Fibroblast of skin of right quadriceps (primary cell): ENCODE results near the gene HMOX2.
A peak's percentile ranks its signal among the peaks of the same experiment; 100 is the strongest.

Source experiments
- DNase-seq: peaks from one replicate; pipeline ENCODE4 v3.0.0-alpha.2; 2013

The HMOX2 gene

GRCh38 chr16:4465977-4466779 is 10.0 kb upstream of the HMOX2 start:
- no peak for DNase-seq

GRCh38 chr16:4467916-4468315 is 8.3 kb upstream of the HMOX2 start:
- DNase-seq = no peak

GRCh38 chr16:4468972-4469371 is 7.2 kb upstream of the HMOX2 start:
- no peak for DNase-seq

- no peak for DNase-seq
Measured at GRCh38 chr16:4471869-4472268, 4.3 kb upstream of the HMOX2 start.

- DNase-seq = no peak
Measured at GRCh38 chr16:4472880-4473279, 3.3 kb upstream of the HMOX2 start.

GRCh38 chr16:4474192-4474961 is 1.8 kb upstream of the HMOX2 start, which contains the start of gene NMRAL1:
Gene NMRAL1 (minus strand): TSS chr16:4474625. CDS start chr16:4474132, 493 bp downstream.
- DNase-seq = peak; percentile 93

- peak; percentile 39 for DNase-seq
Measured at GRCh38 chr16:4477966-4478365, 1.8 kb downstream of the HMOX2 start.

DNA sequence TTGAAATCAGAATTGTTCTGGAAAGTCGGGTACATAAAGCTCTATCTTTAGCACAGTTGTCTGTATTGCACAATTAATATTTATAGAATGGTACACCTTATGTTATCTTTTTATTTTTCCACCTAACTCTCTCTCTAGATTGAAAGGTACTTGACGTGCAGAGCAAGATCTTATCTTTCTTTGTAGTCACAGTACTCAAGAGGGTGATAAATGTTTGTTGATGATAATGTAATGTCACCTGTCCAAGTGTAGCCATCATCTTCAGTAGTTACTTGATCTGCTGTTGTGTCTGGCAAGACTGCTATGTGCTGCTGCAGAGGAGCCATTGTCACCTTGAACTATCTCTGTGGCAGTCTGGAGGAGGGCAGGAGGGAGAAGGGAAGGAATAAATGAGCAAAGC is 5.3 kb downstream of the HMOX2 start:
- no peak for DNase-seq

DNA sequence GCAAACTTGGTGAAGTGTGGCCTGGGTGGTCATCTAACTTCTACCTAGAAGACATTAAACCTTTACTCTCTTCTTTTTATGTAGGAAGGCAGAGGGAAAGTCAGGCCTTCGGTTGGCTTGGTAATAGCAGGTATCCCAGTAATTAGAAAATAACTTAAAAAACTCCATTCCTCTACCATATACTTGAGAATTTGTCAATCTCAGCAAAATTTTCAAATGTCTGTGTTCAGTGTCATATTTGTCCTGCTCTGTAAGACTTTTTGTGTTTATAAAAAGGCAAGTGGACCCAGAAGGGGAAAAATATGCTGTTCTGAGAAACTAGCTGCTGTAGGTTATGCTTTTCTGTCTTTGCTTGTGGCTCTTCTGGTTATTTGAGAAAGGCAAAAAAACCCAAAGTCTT is 5.8 kb downstream of the HMOX2 start:
- no peak for DNase-seq

DNA sequence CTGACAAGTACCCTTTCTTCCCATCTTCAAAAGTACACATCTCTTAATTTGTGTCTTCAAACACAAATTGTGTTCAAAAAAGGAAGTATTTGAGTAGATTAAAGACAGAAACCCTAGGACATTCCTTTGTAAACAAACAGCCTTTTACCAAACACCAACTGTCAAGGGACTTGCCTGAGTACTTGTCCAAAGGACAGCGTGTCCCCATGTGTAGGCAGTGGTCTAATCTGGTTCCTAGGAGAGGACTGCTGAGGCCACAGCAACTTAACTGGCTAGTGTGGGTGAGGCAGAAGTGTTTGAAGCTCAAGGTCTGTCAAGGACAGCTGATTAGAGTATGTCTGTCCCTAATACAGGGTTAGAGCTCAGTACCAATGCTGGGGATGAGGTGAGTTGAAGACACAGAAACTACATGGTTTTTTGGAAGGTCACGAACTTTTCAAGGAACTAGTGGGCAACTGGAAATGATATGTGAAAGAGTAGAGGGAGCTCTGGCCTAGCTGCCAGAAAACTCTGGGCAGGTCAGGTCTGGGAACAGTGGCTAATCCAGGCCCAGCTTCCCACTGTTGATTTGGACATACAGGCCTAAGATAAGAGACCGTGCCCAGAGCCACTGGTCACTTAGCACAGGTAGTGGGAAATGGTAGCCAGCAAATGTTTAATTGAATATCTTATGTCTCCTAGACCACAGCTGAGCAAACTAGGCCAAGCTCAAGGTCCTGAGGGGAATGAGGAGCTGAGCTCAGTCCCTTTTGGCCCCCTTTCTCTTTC is 10.1 kb downstream of the HMOX2 start:
- no peak for DNase-seq

GRCh38 chr16:4487955-4488498 is 11.8 kb downstream of the HMOX2 start:
- peak; percentile 68 for DNase-seq

DNA sequence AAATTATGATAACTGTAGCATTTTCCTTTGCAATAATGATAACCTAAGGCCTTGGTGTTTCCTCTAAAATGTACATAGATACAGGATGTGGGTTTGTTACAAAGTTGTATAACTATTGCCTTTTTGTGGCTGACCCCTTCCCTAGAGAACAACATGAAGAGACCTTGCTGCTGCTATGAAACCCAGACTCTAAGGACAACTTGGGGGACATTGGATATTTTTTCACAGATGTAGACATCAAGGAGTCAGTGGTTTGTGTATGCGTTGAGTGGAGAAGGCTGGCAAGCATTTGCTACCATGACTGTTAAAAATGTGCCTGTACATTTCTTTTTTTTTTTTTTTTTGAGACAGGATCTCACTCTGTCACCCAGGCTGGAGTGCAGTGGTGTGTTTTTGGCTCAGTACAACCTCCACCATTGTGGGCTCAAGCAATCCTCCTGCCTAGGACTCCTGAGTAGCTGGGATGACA is 12.3 kb downstream of the HMOX2 start:
- no peak for DNase-seq

DNA sequence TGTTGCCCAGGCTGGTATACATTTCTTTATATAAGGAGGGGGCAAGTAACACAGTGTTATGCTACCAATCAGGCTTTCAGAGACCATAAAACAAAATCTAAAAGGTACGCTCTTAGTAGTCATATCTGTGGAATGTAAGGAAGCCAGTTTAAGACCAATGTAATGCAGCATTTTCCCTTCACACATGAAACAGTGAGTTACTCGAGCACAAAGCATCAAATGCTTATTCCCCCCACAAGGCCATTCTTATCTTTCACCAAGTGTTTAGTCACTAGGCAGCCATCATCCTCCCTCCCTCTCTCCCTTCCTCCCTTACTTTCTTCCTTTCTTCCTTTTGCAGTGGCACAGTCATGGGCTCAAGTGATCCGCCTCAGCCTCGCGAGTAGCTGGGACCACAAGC is 12.8 kb downstream of the HMOX2 start:
- peak; percentile 88 for DNase-seq

- no peak for DNase-seq
Measured at GRCh38 chr16:4491898-4492297, 15.7 kb downstream of the HMOX2 start.

GRCh38 chr16:4494746-4495490 is 18.7 kb downstream of the HMOX2 start:
- peak; percentile 83 for DNase-seq

DNA sequence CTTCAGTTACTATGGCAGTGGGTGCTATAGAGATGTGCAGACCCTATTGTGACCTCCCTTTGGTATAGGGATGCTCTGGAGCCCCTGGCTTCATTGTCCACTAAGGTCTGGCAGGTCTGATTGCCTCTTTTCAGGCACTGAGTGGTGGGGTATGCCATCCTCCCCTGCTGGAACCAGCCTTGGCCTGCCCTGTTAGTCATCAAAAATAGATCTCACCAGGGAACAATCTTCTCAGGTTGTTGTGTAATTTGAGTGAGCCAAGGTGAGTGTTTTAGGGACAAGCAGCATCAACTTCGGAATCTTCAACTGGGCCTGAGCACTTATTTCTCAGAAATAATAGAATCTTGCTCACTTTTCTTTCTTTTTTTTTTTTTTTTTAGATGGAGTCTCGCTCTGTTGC is 19.6 kb downstream of the HMOX2 start:
- no peak for DNase-seq

DNA sequence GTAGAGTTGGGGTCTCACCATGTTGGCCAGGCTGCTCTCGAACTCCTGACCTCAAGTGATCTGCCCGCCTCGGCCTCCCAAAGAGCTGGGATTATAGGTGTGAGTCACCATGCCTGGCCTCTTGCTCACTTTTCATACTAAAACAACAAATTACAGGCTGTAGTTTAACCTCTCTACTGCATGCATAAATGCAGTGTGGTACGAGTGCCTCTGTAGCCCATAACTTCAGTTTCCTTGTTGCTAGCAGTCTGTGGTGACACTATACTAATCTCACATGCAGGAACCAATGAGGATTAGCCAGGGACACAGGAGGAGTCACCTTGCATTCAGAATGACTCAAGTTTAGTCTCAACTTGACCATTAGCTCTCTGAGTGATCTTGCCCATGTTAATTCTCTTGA is 20.1 kb downstream of the HMOX2 start:
- DNase-seq = peak; percentile 60

GRCh38 chr16:4498546-4499195 is 22.5 kb downstream of the HMOX2 start:
- DNase-seq = no peak

DNA sequence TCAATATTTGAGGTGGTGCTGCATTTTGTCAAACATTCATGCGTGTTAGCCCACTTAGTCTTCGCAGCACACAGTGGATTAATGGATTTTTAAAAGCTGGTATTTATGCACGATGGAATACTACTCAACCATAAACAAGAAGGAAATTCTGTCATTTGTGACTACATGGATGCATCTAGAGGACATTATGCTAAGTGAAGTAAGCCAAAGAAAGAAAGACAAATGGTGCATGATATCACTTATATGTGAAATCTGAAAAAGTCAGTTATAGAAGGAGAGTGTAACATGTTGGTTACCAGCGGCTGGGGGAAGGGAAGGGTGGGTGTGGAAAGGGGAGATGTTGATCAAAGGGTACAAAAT is 23.0 kb downstream of the HMOX2 start:
- no peak for DNase-seq

GRCh38 chr16:4500272-4500671 is 24.1 kb downstream of the HMOX2 start:
- DNase-seq = peak; percentile 79

GRCh38 chr16:4501071-4501478 is 24.9 kb downstream of the HMOX2 start:
- no peak for DNase-seq
